Fibroblast of lung (primary cell): ENCODE data around the gene AOAH.

Experiments
- EZH2 ChIP-seq: IDR thresholded peaks from 2 replicates; pipeline ENCODE4 v1.5.1; 2012; ENCODE audit warnings: low read length, control low read depth, mild to moderate bottlenecking; ENCODE audit errors: missing control alignments
- TF ChIP-seq, protein P1 (sequence below), 2 donors: IDR thresholded peaks in 1 of 2; conservative IDR thresholded peaks in 1 of 2; 1 replicate in 1 of 2; 2 replicates in 1 of 2; pipeline ENCODE4 v1.5.1; 2011 to 2012; ENCODE audit warnings: low read length in 2 of 2, control low read depth in 1 of 2, inconsistent platforms in 1 of 2, low read depth in 1 of 2, mild to moderate bottlenecking in 1 of 2

DNA sequence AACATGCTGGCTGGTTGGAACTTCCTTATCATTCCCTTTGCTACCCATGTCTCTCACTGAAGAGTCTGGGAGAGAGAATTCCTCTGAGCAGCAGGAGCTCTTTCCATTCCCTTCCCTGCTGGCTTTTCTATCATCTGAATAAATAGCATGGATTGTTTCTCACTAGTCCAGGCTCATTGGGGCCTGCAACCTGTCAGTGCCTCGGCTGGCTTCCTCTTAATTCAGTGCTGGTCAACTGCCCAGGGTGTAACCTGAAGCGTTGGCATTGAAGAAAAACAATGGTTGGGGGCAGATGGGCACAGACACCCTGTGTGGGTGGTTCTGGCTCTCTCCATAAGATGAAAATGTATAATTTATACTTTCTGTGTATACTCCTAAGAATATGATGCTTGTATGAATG lies 179.0 kb downstream of the AOAH start:
- TF ChIP-seq, protein P1, sequence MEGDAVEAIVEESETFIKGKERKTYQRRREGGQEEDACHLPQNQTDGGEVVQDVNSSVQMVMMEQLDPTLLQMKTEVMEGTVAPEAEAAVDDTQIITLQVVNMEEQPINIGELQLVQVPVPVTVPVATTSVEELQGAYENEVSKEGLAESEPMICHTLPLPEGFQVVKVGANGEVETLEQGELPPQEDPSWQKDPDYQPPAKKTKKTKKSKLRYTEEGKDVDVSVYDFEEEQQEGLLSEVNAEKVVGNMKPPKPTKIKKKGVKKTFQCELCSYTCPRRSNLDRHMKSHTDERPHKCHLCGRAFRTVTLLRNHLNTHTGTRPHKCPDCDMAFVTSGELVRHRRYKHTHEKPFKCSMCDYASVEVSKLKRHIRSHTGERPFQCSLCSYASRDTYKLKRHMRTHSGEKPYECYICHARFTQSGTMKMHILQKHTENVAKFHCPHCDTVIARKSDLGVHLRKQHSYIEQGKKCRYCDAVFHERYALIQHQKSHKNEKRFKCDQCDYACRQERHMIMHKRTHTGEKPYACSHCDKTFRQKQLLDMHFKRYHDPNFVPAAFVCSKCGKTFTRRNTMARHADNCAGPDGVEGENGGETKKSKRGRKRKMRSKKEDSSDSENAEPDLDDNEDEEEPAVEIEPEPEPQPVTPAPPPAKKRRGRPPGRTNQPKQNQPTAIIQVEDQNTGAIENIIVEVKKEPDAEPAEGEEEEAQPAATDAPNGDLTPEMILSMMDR (conservative IDR thresholded peaks at IDR 0.05 in 1 of 2, IDR thresholded peaks at IDR 0.05 in 1 of 2; ENCODE audit: low read depth in 1 of 2, low read length in 2 of 2), result no peak
- TF ChIP-seq EZH2, result no peak
